Esophagus (tissue), 2 donors: ENCODE measurements around the gene GREB1. TPM values are rescaled to one million over a fixed set of nuclear protein-coding genes. Genes with fewer than 3 reads are reported as not detected.
"Not testable (repeated sequence)": the region's sequence is repeated elsewhere in the genome, so short reads cannot be mapped to it uniquely, and the experiment has no call there.

ENCODE experiments used
- H3K27ac ChIP-seq, 2 donors: one replicate each; pipeline ENCODE4 v1.5.1; 2013; ENCODE audit warnings: low read depth in 2 of 2, mild to moderate bottlenecking in 2 of 2, inconsistent platforms in 1 of 2, low read length in 1 of 2, moderate library complexity in 1 of 2
- H3K27me3 ChIP-seq, 2 donors: one replicate each; pipeline ENCODE4 v1.6.1; 2013; ENCODE audit warnings: low read length in 2 of 2, control low read depth in 1 of 2, mild to moderate bottlenecking in 1 of 2; ENCODE audit not compliant: insufficient read depth in 2 of 2, control insufficient read depth in 1 of 2
- H3K36me3 ChIP-seq, 2 donors: one replicate each; pipeline ENCODE4 v1.6.1; 2013; ENCODE audit warnings: low read length in 1 of 2; ENCODE audit not compliant: control insufficient read depth in 2 of 2, insufficient read depth in 2 of 2
- H3K4me1 ChIP-seq, 2 donors: one replicate each; pipeline ENCODE4 v1.6.1; 2013; ENCODE audit warnings: low read length in 1 of 2; ENCODE audit not compliant: control insufficient read depth in 2 of 2, insufficient read depth in 2 of 2
- H3K4me3 ChIP-seq, 2 donors: one replicate each; pipeline ENCODE4 v1.5.1; 2013; ENCODE audit warnings: low read length in 2 of 2, mild to moderate bottlenecking in 2 of 2, low read depth in 1 of 2, moderate library complexity in 1 of 2
- H3K9me3 ChIP-seq, 2 donors: one replicate each; pipeline ENCODE4 v1.6.1; 2013; ENCODE audit warnings: mild to moderate bottlenecking in 2 of 2, low read depth in 1 of 2, low read length in 1 of 2, moderate library complexity in 1 of 2; ENCODE audit not compliant: control insufficient read depth in 2 of 2, insufficient read depth in 1 of 2
- WGBS, 2 donors: extraction: QIAGEN DNeasy Blood & Tissue Kit; methylation state at CpG; one replicate each; pipeline ENCODE4 v1.1.7; 2013; 5-methylcytosine and 5-hydroxymethylcytosine counted together
- polyA plus RNA-seq, 2 donors: library from polyadenylated mRNA; stranded (reverse); fragments of 200-250 nt; gene quantifications; one replicate each; pipeline ENCODE4 v1.2.3, GENCODE V29; 2013
- donor health status: healthy with polysubstance abuse.
- donor health status: Bipolar disorder and iron deficiency.

GREB1 gene
- polyA plus RNA-seq, 2 donors = 0.15 to 0.16 TPM

- 69 to 70% methylated on average over 31 of the region's 31 CpGs for WGBS, 2 donors
- Histone ChIP-seq H3K4me1 (peaks cover 0 to 4% of the 10 kb centered on the region in 2 donors), H3K27ac (no peak overlapping the region), H3K27me3 (no peaks in the 10 kb centered on the region), H3K4me3 (no peak overlapping the region), H3K36me3 (no peaks in the 10 kb centered on the region), H3K9me3 (no peaks in the 10 kb centered on the region)
These were observed 122.8 kb downstream of the GREB1 start for GRCh38 chr2:11656671-11657101.

GRCh38 chr2:11657195-11657594, 123.3 kb downstream of the GREB1 start:
- Histone ChIP-seq H3K27ac (no peak overlapping the region), H3K36me3 (no peaks in the 10 kb centered on the region), H3K4me1 (peaks cover 0 to 4% of the 10 kb centered on the region in 2 donors), H3K9me3 (peaks cover 0 to 2% of the 10 kb centered on the region in 2 donors), H3K4me3 (no peak overlapping the region), H3K27me3 (no peaks in the 10 kb centered on the region)
- WGBS, 2 donors = 87 to 89% methylated on average over 11 of the region's 11 CpGs

GRCh38 chr2:11657646-11658045, 123.8 kb downstream of the GREB1 start:
- no peaks in the 10 kb centered on the region for H3K27me3 ChIP-seq
- H3K9me3 ChIP-seq = peaks cover 0 to 2% of the 10 kb centered on the region in 2 donors
- peaks cover 0 to 4% of the 10 kb centered on the region in 2 donors for H3K4me1 ChIP-seq
- 81 to 85% methylated on average over 11 of the region's 11 CpGs for WGBS, 2 donors
- no peak overlapping the region for H3K4me3 ChIP-seq
- H3K27ac ChIP-seq = no peak overlapping the region
- H3K36me3 ChIP-seq = no peaks in the 10 kb centered on the region

- Histone ChIP-seq H3K36me3 (no peaks in the 10 kb centered on the region), H3K27me3 (no peaks in the 10 kb centered on the region), H3K4me3 (no peak overlapping the region), H3K9me3 (peaks cover 0 to 2% of the 10 kb centered on the region in 2 donors), H3K4me1 (peaks cover 0 to 4% of the 10 kb centered on the region in 2 donors), H3K27ac (no peak overlapping the region)
- 72% methylated on average over 19 of the region's 19 CpGs for WGBS, 2 donors
These were observed 124.6 kb downstream of the GREB1 start for GRCh38 chr2:11658208-11659114.

- 83 to 85% methylated on average over 11 of the region's 11 CpGs for WGBS, 2 donors
- Histone ChIP-seq H3K9me3 (peaks cover 0 to 2% of the 10 kb centered on the region in 2 donors), H3K36me3 (no peaks in the 10 kb centered on the region), H3K4me3 (no peak overlapping the region), H3K27ac (no peak overlapping the region), H3K4me1 (peaks cover 0 to 4% of the 10 kb centered on the region in 2 donors), H3K27me3 (no peaks in the 10 kb centered on the region)
These were observed 125.2 kb downstream of the GREB1 start for GRCh38 chr2:11659115-11659475.

GRCh38 chr2:11659851-11660250, 126.0 kb downstream of the GREB1 start:
- WGBS, 2 donors = 87 to 92% methylated on average over 10 of the region's 10 CpGs
- peaks cover 0 to 2% of the 10 kb centered on the region in 2 donors for H3K9me3 ChIP-seq
- peaks cover 0 to 4% of the 10 kb centered on the region in 2 donors for H3K4me1 ChIP-seq
- no peak overlapping the region for H3K4me3 ChIP-seq
- no peaks in the 10 kb centered on the region for H3K36me3 ChIP-seq
- no peaks in the 10 kb centered on the region for H3K27me3 ChIP-seq
- H3K27ac ChIP-seq = no peak overlapping the region

- H3K36me3 ChIP-seq, H3K27me3 ChIP-seq: not testable (repeated sequence)
These were observed 126.6 kb downstream of the GREB1 start for GRCh38 chr2:11660396-11660795.

GRCh38 chr2:11661891-11662435, 128.1 kb downstream of the GREB1 start:
- WGBS, 2 donors = 89 to 92% methylated on average over 18 of the region's 18 CpGs
- Histone ChIP-seq H3K27me3 (no peaks in the 10 kb centered on the region), H3K27ac (no peak overlapping the region), H3K9me3 (peaks cover 0 to 2% of the 10 kb centered on the region in 2 donors), H3K4me1 (no peaks in the 10 kb centered on the region), H3K36me3 (no peaks in the 10 kb centered on the region), H3K4me3 (no peak overlapping the region)

More at GRCh38 chr2:11660396-11660795, 126.6 kb downstream of the GREB1 start:
- not testable (repeated sequence) for H3K27ac ChIP-seq, H3K4me1 ChIP-seq, H3K4me3 ChIP-seq, H3K9me3 ChIP-seq
- WGBS, 2 donors = 85 to 88% methylated on average over 2 of the region's 2 CpGs

GRCh38 chr2:11662882-11663281, 129.0 kb downstream of the GREB1 start:
- H3K27ac ChIP-seq = no peak overlapping the region
- no peak overlapping the region for H3K4me3 ChIP-seq
- H3K9me3 ChIP-seq = peaks cover 0 to 2% of the 10 kb centered on the region in 2 donors
- H3K36me3 ChIP-seq = no peaks in the 10 kb centered on the region
- H3K4me1 ChIP-seq = no peaks in the 10 kb centered on the region
- no peaks in the 10 kb centered on the region for H3K27me3 ChIP-seq
